Stimulated activated CD8-positive, alpha-beta memory T cell treated with anti-CD3 and anti-CD28 coated beads, Interleukin-12 subunit alpha, Interleukin-12 subunit beta, amount 100 ng/mL, for 1 hour (primary cell): ENCODE data around the gene TFPI.

ENCODE experiments used
- DNase-seq: peaks from one replicate; pipeline ENCODE4 v3.0.0-alpha.2; 2020; ENCODE audit warnings: low read depth

The TFPI gene

GRCh38 chr2:187461294-187462261 is 92.7 kb downstream of the TFPI start:
- no peak for DNase-seq

- DNase-seq, result no peak
Observed at GRCh38 chr2:187459256-187459655, 95.0 kb downstream of the TFPI start.

GRCh38 chr2:187453078-187453641 is 101.1 kb downstream of the TFPI start:
- DNase-seq, result no peak

GRCh38 chr2:187451510-187451909 is 102.7 kb downstream of the TFPI start:
- DNase-seq, result no peak

- no peak for DNase-seq
Observed at GRCh38 chr2:187447336-187447735, 106.9 kb downstream of the TFPI start.

- no peak for DNase-seq
Observed at GRCh38 chr2:187446711-187447110, 107.5 kb downstream of the TFPI start.

GRCh38 chr2:187445051-187445450 is 109.2 kb downstream of the TFPI start:
- DNase-seq, result no peak

GRCh38 chr2:187442778-187443177 is 111.5 kb downstream of the TFPI start:
- DNase-seq, result no peak

GRCh38 chr2:187442378-187442777 is 111.9 kb downstream of the TFPI start:
- no peak for DNase-seq

- no peak for DNase-seq
Observed at GRCh38 chr2:187440101-187440675, 114.0 kb downstream of the TFPI start.

GRCh38 chr2:187438455-187438854 is 115.8 kb downstream of the TFPI start:
- DNase-seq, result no peak

GRCh38 chr2:187435756-187436155 is 118.5 kb downstream of the TFPI start:
- DNase-seq, result no peak

GRCh38 chr2:187435078-187435477 is 119.2 kb downstream of the TFPI start:
- no peak for DNase-seq

GRCh38 chr2:187434342-187434785 is 119.9 kb downstream of the TFPI start:
- no peak for DNase-seq

GRCh38 chr2:187431911-187432310 is 122.3 kb downstream of the TFPI start:
- no peak for DNase-seq

- no peak for DNase-seq
Observed at GRCh38 chr2:187429989-187430388, 124.2 kb downstream of the TFPI start.

- no peak for DNase-seq
Observed at GRCh38 chr2:187424146-187424545, 130.1 kb downstream of the TFPI start.

GRCh38 chr2:187422282-187422681 is 132.0 kb downstream of the TFPI start:
- no peak for DNase-seq

- DNase-seq, result no peak
Observed at GRCh38 chr2:187421519-187421918, 132.7 kb downstream of the TFPI start.

- DNase-seq, result no peak
Observed at GRCh38 chr2:187419808-187420207, 134.4 kb downstream of the TFPI start.

- no peak for DNase-seq
Observed at GRCh38 chr2:187415449-187415848, 138.8 kb downstream of the TFPI start.
